HG02610 (cell line): ENCODE data around the gene MSX1.

Source experiments
- ATAC-seq: cut with Tn5 transposase; IDR thresholded peaks from one replicate; pipeline ENCODE4 v1.9.1; 2021; ENCODE audit warnings: mild to moderate bottlenecking, moderate library complexity; ENCODE audit not compliant: unreplicated experiment

MSX1 gene

GRCh38 chr4:4868758-4869723, 9.6 kb downstream of the MSX1 start:
- ATAC-seq, result no peak

- ATAC-seq, result no peak
These were observed 10.5 kb downstream of the MSX1 start for GRCh38 chr4:4869731-4870571.

GRCh38 chr4:4870576-4871241, 11.2 kb downstream of the MSX1 start:
- no peak for ATAC-seq

GRCh38 chr4:4871242-4871572, 11.7 kb downstream of the MSX1 start:
- ATAC-seq, result no peak

GRCh38 chr4:4871573-4872313, 12.3 kb downstream of the MSX1 start:
- no peak for ATAC-seq

- ATAC-seq, result no peak
These were observed 12.9 kb downstream of the MSX1 start for GRCh38 chr4:4872314-4872903.

DNA sequence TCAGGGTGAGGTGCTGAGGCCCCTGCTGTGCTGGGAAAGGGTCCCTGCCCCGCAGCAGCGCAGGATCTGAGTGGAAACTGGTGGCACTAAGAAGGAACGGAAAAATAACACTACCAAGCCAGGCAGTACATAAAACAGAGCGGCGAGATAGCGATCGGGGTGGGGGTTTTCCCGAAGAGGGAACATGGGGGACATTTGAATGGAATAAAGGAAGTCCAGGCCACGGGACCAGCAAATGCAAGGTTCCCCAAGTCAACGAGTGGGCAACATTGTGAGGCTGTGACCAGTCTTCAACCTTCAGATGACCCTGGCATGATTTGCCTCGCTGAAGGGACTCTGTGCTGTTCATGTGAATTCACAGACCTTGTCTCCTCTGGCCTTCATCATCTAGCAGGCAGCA, 13.7 kb downstream of the MSX1 start:
- no peak for ATAC-seq

DNA sequence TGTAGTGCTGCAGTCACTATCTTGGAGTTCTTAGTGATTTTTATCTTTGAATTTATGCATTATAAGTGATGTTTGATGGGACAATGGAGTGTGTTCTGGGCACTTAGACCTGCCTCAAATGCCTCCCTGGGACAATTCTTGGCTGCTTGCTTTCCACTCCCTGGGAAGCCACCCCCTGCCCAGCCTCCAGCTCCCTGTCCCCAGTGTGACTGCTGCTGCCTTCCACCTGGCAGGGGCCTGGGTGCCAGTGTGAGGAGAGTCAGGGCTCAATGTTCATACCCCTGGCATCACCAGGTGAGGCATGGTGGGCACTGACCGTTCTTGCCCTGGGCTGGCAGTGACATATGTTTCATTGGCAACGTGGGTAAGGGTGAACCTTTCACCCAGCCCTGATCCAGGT, 14.8 kb downstream of the MSX1 start:
- no peak for ATAC-seq

DNA sequence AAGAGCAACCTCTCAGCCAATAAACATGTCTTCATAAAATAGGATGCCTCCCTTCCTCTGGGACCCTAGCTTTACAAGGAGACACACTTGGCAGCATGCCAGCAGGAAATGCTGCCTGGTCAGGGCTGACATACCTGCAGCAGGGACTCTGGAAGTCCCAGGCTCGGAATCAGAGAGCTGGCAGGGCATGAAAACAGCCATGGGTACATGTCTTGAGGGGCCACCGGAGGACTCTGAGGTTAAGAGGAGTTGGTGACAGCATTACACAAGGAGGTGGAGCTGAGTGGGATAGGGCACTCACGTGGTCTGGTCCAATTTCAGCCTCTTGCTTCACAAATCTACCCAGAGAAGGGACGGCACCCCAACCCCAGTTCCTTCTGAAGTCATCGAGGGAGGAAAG, 15.7 kb downstream of the MSX1 start:
- no peak for ATAC-seq

DNA sequence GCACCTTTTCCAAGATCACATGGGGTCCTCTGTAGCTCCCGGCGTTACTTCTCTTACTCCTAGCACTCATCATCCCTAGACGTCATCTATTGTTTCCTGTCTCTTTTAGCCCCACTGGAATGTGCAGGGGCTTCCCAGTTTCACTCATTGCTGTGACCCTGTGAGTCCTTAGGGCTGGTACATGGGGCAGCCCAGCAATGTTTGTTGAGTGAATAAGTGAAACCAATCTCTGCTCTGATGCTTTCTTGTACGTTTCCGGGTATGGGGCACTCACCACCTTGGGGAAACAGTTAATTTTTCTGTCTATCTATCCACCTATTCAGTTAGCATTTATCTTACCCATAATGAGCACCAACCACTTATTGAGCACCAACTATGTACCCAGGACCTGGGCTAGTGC, 16.1 kb downstream of the MSX1 start:
- ATAC-seq, result no peak

GRCh38 chr4:4876945-4877661, 17.6 kb downstream of the MSX1 start:
- ATAC-seq, result no peak

GRCh38 chr4:4880492-4880891, 21.0 kb downstream of the MSX1 start:
- no peak for ATAC-seq

DNA sequence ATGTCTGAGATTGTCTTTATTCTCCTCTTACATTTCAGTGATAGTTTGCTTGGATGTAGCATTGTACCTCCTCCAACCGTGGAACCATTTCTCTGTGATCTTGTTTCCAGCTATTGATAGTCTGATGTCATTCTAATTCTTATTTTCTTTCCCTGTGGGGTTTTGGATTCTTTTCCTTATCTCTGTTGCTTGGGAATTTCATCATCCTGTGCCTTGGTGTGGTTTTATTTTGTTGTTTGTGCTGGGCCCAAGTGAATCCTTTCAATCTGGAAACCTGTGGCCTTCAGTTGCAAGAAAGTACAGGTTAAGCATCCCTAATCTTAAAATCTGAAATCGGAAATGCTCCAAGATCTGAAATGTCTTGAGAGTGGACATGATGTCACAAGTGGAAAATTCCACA, 22.0 kb downstream of the MSX1 start:
- ATAC-seq, result no peak

GRCh38 chr4:4884611-4885010, 25.1 kb downstream of the MSX1 start:
- ATAC-seq, result no peak

DNA sequence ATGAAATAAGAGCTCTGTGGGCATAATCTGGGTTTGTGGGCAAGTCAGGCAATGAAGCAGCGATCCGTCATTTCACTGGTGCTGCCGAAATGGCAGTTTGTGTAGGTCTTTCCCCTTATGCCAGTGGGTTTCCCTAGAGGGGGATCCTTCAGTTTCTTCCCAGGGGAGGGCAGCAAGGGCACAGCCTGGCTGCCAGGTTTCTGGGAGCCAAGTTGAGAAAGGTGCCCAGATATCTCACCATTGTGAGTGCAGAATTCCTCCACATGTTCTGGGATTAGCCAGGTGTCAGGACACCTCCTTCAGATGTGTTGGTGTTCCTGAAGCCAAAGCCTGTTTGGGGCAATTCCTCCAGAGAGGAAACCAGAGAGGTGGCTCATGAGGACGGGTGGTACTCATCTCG, 28.0 kb downstream of the MSX1 start:
- ATAC-seq, result no peak

- no peak for ATAC-seq
These were observed 29.2 kb downstream of the MSX1 start for GRCh38 chr4:4888695-4889094.

GRCh38 chr4:4889781-4890180, 30.3 kb downstream of the MSX1 start:
- no peak for ATAC-seq

DNA sequence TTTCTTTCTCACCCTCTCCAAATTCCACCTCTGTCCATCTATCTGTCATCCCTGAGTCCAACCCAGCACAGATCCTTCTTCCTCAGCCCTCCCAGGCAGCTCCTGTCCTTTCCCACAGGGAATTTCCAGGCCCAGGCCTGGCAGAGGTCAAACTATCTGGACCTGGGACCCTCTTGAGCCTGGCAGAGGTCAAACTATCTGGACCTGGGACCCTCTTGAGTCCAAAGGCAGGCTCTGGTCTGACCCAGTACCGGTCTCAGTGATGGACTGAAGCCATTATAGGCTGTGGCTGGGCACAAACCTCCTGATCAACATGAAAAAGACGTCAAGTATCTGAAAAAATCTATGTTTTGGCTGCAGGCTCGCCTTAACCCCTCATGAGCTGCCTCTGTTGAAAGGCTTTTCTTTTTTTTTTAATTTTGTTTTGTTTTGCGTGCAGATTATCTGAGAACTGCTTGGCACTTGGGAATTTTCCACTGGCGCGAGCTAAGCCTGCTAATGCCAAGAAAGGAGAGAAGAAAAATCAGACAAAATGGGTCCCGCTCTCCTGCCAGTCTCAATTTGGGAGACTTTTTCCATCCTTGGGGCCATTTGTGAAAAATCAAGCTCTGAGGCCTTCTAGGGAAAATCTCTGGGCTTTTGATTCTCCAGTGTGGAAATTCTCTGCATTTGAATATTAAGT, 31.2 kb downstream of the MSX1 start:
- no peak for ATAC-seq

DNA sequence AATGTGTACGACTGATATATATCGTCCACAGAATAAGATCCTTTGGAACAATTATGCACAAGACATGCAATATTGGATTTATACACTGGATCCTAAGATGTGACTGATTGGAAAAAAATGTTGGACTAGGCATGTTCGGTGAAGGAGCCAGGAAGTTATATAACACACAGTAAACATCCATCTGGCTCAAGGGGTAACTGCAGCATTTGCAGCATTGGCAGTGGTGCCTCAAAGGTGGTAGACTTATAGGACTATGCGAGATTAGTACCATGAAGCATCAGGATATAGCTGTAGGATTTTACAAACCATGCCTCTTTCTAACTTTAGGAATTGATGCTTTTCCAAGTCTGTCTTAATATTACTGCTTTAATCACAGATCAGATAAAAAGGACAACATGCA, 34.3 kb downstream of the MSX1 start:
- ATAC-seq, result no peak
